HL-60 (cell line): Measurements from ENCODE around the gene EIF4G1.

Experiments
- DNase-seq, 2 experiments: peaks; one replicate each; pipeline ENCODE4 v3.0.0-alpha.2; 2010 to 2020; ENCODE audit warnings: low read depth in 1 of 2, low spot score in 1 of 2
- H3K27ac ChIP-seq: fragments of 250-450 bp; sonication (Bioruptor Pico); replicated peaks from 2 replicates; pipeline ENCODE4 v1.5.1; 2020; ENCODE audit warnings: mild to moderate bottlenecking, moderate library complexity
- H3K27me3 ChIP-seq: fragments of 250-450 bp; sonication (Bioruptor Pico); 2 replicates; pipeline ENCODE4 v1.5.1; 2021; ENCODE audit warnings: mild to moderate bottlenecking, moderate library complexity; ENCODE audit not compliant: insufficient read depth, poor library complexity, severe bottlenecking
- H3K4me3 ChIP-seq: replicated peaks from 2 replicates; pipeline ENCODE4 v1.5.1; 2011; ENCODE audit warnings: mild to moderate bottlenecking, control low read depth, low read length; ENCODE audit not compliant: insufficient read depth
- CTCF ChIP-seq: IDR thresholded peaks from one replicate; pipeline ENCODE4 v1.5.1; 2011; ENCODE audit warnings: low read length, control low read depth, inconsistent platforms; ENCODE audit not compliant: insufficient read depth
- GABPA ChIP-seq: IDR thresholded peaks from 2 replicates; pipeline ENCODE4 v1.6.1; 2012; ENCODE audit warnings: low read depth
- POLR2AphosphoS5 ChIP-seq: IDR thresholded peaks from 2 replicates; pipeline ENCODE4 v1.6.1; 2012; ENCODE audit warnings: low read depth
- REST ChIP-seq: IDR thresholded peaks from 2 replicates; pipeline ENCODE4 v1.6.1; 2012; ENCODE audit warnings: low read depth; ENCODE audit not compliant: insufficient replicate concordance
- SPI1 ChIP-seq: IDR thresholded peaks from 2 replicates; pipeline ENCODE4 v1.6.1; 2012; ENCODE audit warnings: low read depth, mild to moderate bottlenecking, borderline replicate concordance

The EIF4G1 gene

GRCh38 chr3:184355261-184356040 is 41.0 kb downstream of the EIF4G1 start:
- DNase-seq: no peak
- TF ChIP-seq SPI1: no peak
- no peak for TF ChIP-seq GABPA
- Histone ChIP-seq H3K27me3 (no peaks in the 10 kb centered on the region), H3K27ac (no peak overlapping the region), H3K4me3 (no peak overlapping the region)

- no peak overlapping the region for H3K4me3 ChIP-seq
- TF ChIP-seq POLR2AphosphoS5 (no peak), GABPA (no peak), CTCF (no peak), SPI1 (no peak), REST (no peak)
- no peaks in the 10 kb centered on the region for H3K27me3 ChIP-seq
- no peak overlapping the region for H3K27ac ChIP-seq
- DNase-seq: no peak
These were observed 43.1 kb downstream of the EIF4G1 start for GRCh38 chr3:184357248-184358123.

GRCh38 chr3:184358124-184358767 is 43.8 kb downstream of the EIF4G1 start:
- no peak for TF ChIP-seq REST
- no peak for TF ChIP-seq SPI1
- H3K27ac ChIP-seq: no peak overlapping the region
- H3K27me3 ChIP-seq: no peaks in the 10 kb centered on the region
- no peak for DNase-seq
- no peak overlapping the region for H3K4me3 ChIP-seq

DNA sequence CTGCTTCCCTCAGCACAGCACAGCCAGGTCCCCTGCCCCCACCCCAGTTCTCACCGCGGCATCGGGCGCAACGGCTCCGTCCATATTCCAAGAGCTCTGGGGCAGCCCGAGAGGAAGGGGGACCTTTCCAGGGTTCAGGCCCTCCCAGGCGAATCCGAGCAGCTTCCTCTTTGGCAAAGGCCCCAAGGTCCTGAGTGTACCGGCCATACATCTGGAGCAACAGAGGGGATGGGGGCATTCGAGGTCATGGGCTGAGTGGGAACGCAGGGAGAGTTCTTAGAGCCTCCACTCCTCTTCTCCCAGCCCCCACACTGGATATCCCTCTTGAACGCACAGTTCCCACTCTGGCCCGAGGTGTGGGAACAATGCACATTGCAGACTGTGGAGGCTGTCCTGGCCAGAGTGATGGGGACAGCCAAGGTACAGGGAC is 44.5 kb downstream of the EIF4G1 start:
- DNase-seq: no peak
- no peak overlapping the region for H3K4me3 ChIP-seq
- no peak for TF ChIP-seq POLR2AphosphoS5
- TF ChIP-seq GABPA: no peak
- no peak for TF ChIP-seq SPI1
- TF ChIP-seq REST: no peak
- no peak for TF ChIP-seq CTCF
- H3K27me3 ChIP-seq: no peaks in the 10 kb centered on the region
- no peak overlapping the region for H3K27ac ChIP-seq
